Right ventricle myocardium inferior (tissue), 1 donor: ENCODE measurements around the gene PCBP3. TPM values are rescaled to one million over a fixed set of nuclear protein-coding genes. Genes with fewer than 3 reads are reported as not detected.
A peak's percentile ranks its signal among the peaks of the same experiment; 100 is the strongest.

Experiments used
- ATAC-seq: fragments of 200-7000 bp; cut with Tn5 transposase; one replicate; pipeline ENCODE4 v1.9.1; 2020; ENCODE audit warnings: mild to moderate bottlenecking, moderate library complexity
- DNase-seq: peaks from one replicate; pipeline ENCODE4 v3.0.0; 2021; ENCODE audit errors: missing footprints
- intact Hi-C: fragments of 100-400 bp; cut with DNase I; formaldehyde crosslinking; loops from one replicate; pipeline ENCODE4 v1.11.0; 2022
- total RNA-seq: library from RNA; stranded (reverse); fragmentation: NEBNext Ultra II Directional; extraction: Animal tissue kit (Norgen Biotek cat#: 25700); gene quantifications from one replicate; pipeline ENCODE4 v1.2.1, GENCODE V29; 2021
- donor health status: DM: no; HTN: yes; CAD: no; lungs with severe emphysema.

The PCBP3 gene
- total RNA-seq, 1 donor from 2014 or later = 3.7 TPM

DNA sequence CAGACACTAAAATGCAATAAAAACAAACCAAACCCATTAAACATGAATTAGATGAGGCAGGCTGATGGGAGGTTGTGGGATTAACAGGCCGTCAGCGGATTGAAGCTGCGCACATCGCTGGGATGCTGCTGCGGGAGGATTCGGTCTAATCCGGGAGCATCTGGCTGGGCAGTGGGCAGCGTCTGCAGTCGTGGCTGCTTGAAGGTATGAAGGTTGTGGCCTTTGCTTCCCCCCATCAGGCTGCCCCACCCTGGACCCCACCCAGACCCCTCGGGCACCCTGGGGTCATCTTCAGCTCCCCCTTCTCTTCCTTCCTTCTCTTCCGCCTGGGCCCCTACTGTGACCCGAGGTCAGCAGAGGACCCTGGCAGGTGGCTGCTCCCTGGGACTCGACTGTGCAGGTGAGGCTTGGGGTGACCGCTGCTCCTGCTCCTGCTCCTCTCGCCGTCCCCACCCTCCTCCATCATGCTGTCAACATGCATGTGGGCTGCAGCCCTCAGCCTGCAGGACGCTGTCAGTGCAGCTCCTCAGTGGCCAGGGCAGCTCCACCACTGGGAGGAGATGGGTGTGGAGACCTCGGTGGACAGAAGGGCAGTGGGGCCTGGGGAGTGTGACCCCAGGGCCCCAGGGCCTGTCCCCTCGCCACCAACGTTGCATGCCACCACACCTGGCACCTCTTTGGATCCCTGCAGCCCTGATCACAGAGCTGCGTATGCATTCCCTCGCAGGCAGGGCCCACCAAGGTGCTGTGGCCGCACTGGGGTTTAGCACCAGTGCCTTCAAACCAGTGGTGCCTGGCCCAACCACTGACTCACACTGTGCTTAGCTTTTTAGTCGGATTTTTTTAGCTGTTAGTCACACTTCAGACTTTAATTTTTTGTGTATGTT, 225.8 kb downstream of the PCBP3 start:
- ATAC-seq (no peak), DNase-seq (no peak)
- intact Hi-C loops = no loop called here

DNA sequence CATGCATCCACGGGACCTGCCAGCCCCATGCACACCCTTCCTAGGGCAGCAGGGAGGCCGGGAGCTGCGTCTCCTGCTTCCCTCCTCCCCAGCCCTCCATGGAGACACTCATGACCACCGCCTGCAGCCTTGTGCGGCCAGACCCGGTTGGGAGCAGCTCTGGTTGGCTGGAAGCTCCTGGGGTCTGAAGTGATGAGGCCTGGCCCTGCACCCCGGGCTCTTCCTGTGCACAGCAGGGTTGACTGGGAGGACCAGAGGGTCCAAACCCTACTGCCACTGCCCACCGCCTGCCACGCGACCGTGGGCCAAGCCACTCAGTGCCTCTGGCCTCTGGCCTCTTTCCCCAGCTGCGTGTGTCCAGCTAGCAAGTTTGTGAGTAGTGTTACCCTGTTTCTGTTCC, 226.9 kb downstream of the PCBP3 start:
- ATAC-seq = no peak
- intact Hi-C loops = no loop called here
- no peak for DNase-seq

DNA sequence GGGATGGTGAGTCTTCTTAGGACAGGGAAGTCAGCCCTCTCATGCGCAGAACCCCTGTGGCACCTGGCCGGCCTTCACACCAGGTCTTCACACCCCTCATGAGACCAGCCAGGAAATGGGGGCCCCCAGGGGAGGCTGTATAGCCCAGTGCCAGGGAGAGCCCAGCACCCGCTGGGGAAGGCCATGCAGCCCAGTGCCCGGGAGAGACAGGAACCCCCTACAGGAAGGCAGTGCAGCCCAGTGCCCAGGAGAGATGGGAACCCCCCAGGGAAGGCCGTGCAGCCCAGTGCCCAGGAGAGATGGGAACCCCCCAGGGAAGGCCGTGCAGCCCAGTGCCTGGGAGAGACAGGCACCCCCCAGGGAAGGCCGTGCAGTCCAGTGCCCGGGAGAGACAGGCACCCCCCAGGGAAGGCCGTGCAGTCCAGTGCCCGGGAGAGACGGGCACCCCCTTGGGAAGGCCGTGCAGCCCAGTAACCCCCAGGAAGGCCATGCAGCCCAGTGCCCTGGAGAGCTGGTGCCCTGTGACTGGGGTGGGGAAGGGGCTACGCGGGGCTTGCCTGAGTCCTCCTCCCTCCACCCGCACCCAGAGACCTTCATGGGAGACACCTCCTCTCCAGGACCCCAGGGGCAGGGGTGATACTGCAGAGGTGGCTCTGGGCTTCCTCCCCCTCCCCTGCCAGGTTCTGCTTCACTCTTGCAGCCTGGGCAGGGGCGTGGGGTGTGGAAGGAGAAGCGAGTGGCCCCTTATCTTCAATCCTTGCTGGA, 227.5 kb downstream of the PCBP3 start:
- intact Hi-C loops = no loop called here
- DNase-seq = no peak
- ATAC-seq = no peak

DNA sequence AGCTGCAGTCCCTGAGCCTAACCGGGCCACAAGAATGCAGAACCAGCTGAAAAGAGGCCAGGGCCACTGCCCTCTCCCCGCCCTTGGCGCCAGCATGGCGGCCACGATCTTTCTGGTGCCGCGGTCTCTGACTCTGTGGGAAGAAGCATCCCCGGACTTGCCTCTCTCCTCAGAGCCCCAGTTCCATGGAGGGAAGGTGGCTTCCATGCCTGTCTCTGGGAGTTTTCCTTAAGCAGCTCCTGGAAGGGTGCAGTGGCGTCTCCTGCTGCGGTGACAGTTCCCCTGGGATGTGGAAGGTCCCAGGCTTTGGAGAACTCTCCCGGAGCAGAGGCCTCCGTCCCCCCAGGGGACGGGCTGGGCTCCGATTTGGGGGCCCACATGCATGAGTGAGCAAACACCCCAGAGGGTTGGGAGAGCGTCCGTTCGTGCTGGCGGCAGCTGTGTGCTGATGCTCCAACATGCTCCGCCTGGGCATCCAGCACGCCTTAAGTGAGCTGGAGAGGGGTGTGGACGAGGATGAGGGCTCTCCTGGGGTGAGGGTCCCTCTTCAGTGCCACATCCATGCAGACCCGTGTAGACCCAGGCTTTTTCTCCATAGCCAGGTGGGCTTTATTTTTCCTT, 228.2 kb downstream of the PCBP3 start:
- intact Hi-C loops = no loop called here
- ATAC-seq (no peak), DNase-seq (no peak)

DNA sequence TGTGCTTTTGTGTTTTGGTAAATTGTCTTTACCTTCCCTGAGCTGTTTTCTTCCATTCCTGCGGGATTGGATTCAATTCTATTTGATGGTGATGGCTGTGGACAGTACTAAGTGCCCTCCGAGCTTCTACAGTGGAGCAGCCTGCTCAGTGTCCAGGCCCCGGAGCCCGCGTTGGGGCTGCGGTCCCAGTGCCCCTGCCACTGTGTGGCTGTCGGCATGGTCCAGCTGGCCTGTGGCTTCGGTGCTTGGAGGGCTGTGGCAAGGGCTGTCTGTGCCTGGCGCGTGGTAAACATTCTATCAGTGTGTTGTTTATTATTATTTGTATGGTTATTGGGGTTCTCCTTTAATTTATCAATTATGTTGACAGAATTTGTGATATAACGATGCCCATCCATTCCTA, 228.9 kb downstream of the PCBP3 start:
- no peak for ATAC-seq
- intact Hi-C loops = no loop called here
- no peak for DNase-seq

DNA sequence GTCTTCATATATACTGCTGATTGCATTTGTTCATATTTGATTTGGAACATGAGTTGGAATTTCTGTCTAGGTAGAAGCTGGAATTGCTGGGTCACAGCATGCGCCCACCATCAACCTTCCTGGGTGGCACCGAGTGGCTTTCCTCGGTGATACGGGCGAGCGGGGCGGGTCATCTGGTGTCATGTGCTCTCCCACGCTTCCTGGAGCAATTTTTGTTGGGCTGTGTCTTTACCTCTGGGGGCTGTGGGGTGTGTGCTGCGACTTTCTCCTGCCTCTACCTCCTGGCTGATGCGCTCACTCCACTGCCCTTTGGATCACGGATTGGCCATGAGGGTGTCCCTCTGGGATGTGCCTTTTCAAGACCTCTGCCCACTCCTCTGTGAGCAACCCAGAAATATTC, 229.4 kb downstream of the PCBP3 start:
- intact Hi-C loops = no loop called here
- DNase-seq (no peak), ATAC-seq (no peak)

DNA sequence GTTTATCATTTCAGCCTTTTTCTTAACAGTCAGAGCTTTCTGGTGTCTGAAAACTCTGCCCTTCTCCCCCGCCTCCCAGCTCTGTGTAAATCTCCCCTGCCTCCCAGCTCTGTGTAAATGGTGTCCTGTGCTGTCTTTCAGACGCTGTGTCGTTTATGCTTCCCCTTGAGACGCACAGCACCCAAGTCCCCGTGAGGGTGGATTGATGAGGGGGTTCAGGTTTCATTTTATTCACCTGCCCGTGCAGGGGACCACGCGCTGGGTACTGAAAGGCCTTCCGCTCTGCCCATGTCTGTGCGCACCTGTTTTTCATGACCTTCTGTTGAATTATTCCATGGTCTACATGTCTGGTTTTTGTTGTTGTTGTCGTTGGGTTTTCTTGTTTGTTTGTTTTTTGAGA, 229.9 kb downstream of the PCBP3 start:
- ATAC-seq (no peak), DNase-seq (no peak)
- intact Hi-C loops = no loop called here

DNA sequence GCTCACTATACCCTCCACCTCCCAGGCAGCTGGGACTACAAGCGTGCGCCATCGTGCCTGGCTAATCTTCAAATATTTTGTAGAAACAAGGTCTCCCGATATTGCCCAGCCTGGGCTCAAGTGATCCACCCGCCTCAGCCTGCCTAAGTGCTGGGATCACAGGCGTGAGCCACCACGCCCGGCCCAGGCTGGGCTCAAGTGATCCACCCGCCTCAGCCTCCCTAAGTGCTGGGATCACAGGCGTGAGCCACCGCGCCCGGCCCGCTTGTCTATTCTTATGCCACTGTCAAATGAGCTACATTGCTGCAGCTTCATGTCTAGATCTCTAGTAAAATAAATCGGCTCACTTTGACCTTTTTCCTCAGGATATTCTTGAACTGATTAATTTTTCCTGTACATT, 230.3 kb downstream of the PCBP3 start:
- intact Hi-C loops = no loop called here
- ATAC-seq = no peak
- DNase-seq = no peak

DNA sequence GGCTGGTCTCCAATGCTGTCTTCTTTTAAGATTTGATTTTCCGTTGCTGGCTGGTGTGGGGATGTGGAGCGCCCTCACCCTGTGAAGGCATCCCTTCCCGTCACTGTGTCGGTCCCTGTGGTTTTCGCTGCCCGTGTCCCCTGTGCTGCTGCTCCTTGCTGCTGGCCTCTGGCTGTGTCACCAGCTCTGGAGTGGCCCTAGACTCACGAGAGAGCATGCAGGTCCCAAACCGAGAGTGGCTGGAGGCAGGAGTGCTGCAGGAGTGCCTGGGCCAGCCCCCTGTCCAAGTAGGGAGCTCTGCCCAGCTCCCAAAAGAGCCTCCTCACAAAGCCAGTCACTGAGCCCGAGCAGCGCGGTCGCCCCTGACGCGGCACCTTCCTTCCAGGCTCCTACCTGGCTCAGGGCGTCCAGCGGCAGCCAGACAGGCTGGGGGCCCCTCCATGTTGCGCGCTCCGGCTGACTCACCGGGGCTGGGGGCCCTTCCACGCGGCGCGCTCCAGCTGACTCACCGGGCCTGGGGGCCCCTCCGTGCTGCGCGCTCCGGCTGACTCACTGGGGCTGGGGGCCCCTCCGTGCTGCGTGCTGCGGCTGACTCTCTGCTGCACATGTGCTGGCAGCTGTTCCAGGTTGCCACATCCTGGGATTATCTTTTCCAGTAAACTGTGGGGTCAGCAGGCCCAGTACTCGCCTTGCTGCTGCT, 231.3 kb downstream of the PCBP3 start:
- intact Hi-C loops = no loop called here
- ATAC-seq (peak; percentile 53), DNase-seq (no peak)

DNA sequence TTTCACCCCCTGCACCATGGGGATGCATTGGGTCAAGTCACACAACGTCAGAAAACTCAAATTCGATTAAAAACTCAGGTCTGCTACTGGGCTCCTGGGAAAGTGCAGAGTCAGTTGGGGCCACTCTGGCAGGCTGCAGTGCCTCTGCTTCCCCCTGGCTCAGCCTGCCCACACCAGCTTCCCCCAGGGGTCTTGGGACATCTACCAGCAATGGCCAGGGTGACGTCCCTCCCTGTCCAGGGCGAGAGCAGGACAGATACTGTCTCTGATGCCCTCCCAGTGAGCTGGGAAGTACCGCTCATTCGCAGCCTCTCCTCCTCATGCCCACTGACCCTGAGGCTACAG, 231.9 kb downstream of the PCBP3 start:
- intact Hi-C loops = no loop called here

DNA sequence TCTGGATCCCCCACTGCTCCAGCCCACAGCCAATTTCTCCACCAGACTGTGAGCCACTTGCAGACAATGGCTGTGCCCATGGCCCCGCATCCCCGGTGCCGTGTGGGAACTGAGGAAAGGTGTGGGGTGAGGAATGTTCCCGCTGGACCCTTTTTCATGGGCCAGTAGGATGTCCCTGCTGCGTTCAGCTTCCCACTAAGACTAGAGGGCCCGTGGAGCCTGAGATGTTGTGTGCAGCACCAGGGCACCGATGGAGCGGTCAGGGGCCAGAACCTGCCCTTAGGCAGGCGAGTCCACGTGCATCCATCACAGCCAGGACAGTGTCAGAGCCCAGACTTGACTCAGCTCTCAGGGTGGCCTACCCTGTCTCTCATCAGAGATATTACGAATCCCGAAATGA, 232.4 kb downstream of the PCBP3 start:
- intact Hi-C loops = no loop called here
- DNase-seq (no peak), ATAC-seq (no peak)

More for the DNA sequence above, 231.9 kb downstream of the PCBP3 start:
- ATAC-seq (no peak), DNase-seq (no peak)

DNA sequence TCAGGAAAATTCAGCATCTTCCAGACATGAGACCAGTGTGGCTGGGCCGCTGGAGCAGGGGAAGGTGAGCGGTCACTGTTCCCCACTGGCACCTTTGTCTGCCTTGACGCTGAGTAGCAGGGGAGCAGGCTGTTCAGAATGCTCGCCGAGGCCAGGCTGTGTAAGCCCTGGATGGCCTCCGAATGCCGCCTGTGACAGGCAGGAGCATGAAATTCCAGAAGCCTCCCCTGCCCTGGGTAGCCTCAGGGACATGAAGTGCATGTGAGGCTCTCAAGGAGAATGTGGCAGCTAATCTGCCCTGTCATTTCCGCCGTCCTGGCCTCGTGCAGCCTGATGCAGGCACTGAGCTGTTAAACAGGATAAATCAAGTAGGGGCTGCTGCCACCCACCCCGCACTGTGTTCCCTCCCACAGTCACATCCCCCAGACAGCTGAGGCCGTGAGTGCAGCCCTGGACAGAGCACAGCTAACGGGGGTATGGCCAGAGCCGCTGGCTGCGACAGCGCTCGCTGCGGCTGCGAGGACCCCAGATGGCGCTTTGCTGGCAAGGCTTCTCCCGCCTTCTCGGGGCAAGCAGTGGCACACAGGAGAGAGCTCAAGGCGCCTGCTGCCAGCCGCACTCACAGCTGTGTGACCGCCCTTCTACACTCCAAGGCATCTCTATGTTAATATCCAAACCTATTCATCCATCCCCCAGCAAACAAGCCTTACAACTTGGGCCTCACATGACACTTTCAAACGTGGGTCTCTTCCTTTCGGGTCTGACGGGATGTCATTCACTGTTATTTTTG, 233.1 kb downstream of the PCBP3 start:
- intact Hi-C loops = no loop called here
- ATAC-seq = peak; percentile 30
- no peak for DNase-seq

DNA sequence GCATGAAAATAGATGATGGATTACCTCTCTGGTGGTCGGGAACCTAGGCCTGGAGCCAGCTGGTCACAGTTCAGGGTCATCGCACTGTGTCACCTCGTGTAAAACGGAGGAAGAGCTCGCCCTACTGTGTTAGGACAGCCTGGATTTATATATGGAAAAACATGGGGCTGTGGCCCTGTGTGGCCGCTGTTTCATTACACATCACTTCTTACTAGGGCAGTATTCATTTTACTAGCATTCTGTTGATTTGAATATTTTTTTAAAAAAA, 233.6 kb downstream of the PCBP3 start:
- intact Hi-C loops = no loop called here
- ATAC-seq = no peak
- no peak for DNase-seq

DNA sequence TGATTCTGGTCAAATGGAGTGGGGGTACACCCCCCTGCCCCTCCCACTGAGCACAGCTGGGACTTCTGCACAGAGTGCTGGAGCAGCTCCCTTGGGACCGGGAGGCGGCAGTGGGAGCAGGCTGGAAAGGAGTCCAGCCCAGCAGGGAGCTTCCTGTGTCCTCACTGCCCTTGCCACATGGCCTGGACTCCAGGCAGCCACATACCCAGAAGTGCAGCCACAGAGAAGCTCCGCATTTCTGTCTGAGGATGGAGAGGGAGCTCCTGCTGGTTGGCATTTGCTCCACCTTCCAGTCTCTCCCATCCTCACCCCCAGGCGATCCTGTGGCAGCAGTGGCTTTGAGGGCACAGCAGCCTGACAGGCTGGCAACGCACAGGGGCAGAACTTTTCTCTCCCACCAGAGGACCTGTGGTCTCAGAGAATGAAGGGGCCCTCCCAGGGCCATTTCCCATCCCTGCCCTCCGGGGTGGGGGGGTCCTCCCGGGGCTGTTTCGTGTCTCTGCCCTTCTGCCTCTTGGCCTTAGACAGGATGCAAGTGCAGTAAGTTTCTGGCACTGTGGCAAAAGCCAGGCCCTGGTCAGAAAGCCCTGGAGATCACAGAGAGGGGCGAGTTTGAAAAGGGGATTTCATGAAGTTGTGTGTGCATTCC, 234.4 kb downstream of the PCBP3 start:
- DNase-seq (no peak), ATAC-seq (no peak)
- intact Hi-C loops = no loop called here

DNA sequence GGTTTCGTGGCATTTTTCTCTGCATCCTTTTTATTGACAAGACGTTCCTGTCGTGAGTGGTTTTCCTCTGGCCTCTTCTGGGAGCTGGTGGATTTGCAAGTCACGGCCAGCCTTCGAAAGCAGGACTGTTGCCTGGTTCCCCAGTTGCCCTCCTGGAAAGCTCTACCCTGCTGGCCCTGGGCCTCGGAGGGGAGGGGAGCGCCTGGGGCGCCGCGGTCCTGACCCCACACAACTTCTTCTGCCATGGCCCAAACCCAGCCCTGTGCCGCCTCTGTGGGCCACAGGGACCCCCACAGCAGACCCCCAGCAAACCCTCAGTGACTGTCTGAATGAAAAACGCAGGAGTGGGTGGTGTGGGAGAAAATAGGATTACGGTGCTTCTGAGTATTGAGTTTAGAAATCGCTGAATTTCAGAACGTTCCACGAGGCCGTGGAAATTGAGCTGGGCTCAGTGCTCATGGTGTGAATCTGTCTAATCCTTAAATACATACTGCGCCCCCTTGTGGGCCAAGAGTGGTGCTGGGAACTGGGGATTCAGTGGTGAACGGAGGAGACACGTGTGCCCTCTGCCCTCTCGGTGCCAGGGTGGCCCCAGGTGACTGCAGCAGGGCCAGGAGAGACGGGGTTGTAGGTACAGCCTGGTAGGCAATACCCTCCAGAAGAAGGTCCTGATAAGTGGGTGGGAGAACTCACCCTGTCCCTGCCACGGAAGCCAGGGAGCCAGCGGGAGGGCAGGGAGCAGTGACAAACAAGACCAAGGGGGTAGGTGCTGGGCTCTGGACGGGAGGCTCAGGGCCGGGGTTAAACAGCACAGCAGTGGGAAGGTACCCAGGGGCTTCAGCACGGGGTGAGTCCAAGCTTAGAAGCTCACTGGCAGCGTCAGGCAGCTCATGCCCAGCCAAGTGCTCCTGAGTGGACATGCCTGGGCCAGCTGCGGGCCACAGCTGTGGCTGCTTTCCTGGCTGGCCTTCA, 236.9 kb downstream of the PCBP3 start:
- ATAC-seq (peak; percentile 73), DNase-seq (peak; percentile 88)
- intact Hi-C loops = loop anchor here (2.0 to 5.0 kb wide), 2 partner anchors 42 to 48 kb away; no protein-coding TSS in a partner anchor

DNA sequence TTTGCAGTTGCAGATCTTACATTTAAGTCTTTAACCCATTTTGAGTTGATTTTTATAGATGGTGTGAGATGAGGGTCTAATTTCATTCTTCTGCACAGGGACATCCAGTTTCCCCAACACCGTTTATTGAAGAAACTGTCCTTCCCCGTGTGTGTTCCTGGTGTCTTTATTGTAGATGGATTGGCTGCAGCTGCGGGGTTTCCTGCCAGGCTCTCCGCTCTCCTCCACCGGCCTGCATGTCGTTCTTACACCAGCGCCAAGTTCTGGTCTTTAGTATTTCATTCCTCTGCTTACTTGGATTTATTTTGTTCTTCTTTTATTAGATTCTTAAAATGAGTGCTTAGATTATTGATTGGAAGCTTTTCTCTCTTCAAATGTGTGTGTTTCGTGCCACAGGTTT, 239.1 kb downstream of the PCBP3 start:
- intact Hi-C loops = loop anchor here (5.0 kb wide), 1 partner anchor 50 kb away; no protein-coding TSS in a partner anchor
- DNase-seq (no peak), ATAC-seq (no peak)

DNA sequence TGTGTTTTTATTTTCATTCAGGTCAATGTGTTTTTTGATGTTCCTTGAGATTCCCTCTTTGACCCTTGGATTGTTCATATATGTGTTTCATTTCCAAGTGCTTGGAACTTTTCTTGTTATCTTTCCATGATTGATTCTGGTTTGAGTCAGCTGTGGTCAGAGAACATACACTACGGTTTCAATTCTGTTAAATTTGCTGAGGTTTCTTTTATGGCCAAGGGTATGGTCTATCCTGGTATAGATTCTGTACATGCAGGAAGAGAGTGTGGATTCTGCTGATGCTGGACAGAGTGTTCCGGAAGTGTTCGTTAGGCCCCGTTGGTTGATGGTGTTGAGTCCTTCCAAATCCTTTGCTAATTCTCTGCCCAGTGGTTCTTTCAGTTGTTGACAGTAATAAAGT, 239.6 kb downstream of the PCBP3 start:
- DNase-seq (no peak), ATAC-seq (no peak)
- intact Hi-C loops = loop anchor here (5.0 kb wide), 1 partner anchor 51 kb away; no protein-coding TSS in a partner anchor
